NCI-H1092 treated with DMSO at 0.1 percent for 48 hours (cell line): ENCODE data around the gene OR6B3.
"Not testable (repeated sequence)": the region's sequence is repeated elsewhere in the genome, so short reads cannot be mapped to it uniquely, and the experiment has no call there.

Source experiments
- DNase-seq: peaks from one replicate; lab custom pipeline; 2025; lab: John Stamatoyannopoulos, UW

The OR6B3 gene

DNA sequence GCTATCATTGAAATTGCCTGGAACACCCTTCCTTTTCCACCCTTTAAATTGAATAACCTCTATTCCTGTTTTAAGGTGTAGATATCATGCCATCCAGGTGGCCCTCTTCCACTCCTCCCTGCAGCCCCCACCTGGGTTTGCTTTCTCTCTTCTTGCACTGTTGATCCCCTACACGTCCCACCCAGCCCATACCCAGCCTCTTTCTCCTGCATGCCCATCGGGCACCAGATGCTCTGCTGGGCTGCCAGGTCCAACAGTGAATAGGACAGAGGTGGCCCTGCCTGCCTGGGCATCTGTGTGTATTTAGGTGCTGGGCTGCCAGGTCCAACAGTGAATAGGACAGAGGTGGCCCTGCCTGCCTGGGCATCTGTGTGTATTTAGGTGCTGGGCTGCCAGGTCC lies 9.2 kb downstream of the OR6B3 start:
- DNase-seq: not testable (repeated sequence)

DNA sequence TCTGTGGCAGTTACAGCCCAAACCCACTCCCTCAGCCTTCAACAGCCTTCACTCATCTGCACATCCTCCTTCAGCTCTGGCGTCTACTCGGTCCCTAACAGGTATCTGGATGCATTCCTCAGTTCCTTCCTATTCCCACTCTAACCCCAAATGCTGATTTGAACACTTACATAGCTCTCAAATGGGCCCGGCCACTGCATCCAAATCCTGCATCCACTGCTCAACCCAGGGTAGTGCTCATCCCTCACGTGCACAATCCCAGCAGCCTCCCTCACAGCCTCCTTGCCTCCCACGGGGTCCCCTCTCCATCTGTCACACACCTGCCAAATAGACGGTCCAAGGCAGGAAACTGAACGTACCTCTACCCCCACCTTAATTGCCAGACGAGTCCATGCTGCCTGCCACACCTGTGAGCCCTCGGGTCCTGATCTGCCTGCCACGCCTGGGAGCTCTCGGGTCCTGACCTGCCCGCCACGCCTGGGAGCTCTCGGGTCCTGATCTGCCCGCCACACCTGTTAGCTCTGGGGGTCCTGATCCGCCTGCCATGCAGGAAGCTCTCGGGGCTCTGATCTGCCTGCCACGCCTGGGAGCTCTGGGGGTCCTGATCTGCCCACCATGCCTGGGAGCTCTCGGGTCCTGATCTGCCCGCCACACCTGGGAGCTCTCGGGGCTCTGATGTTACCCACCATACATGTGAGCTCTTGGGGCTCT lies 9.9 kb downstream of the OR6B3 start:
- DNase-seq: no peak

DNA sequence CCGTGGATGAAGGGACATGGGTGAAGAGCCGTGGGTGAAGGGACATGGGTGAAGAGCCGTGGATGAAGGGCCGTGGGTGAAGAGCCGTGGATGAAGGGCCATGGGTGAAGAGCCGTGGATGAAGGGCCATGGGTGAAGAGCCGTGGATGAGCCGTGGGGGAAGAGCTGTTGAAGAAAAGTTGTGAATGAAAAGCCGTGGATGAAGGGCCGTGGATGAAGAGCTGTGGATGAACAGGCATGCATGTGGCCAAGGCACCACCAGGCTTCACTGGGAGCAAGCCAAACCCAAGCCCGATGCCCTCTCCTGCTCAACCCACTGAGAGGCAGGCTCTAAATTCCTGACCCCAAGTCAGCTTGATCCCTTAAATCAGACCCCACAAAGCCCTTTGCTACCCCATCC lies 10.6 kb downstream of the OR6B3 start:
- DNase-seq: no peak

DNA sequence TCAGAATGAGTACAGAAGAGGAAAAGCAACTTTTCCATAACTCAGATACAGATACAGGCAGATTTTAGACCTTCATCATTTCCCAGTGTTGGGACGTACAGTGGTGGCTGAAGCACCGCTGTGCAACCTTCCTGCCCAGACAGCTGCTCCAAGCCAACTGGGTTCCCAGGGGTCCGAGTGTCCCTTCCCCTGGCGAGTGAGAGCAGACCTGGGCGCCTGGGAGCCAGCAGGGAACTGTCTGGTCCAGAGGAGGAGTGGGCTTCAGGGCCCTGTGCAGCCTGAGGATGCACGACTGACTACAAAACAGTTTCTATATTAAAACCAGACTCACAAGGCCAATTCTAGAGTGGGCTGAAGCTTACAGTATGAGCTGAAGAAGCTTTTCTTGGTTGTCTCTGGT lies 12.0 kb downstream of the OR6B3 start:
- DNase-seq: no peak

DNA sequence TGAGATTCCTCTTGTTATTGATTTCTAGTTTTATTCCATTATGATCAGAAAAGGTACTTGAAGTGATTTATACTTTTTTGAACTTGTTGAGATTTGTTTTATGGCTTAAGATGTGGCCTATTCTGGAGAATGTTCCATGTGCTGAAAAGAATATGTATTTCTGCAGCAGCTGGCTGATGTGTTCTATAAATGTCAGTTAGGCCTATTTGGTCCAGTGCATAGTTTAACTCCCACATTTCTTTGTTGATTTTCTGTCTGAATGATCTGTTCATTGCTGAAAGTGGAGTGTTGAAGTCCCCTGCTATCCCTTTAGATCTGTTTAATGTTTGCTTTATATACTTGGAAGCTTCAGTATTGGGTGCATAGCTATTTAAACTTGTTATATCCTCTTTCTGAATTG lies 16.0 kb downstream of the OR6B3 start:
- no peak for DNase-seq

DNA sequence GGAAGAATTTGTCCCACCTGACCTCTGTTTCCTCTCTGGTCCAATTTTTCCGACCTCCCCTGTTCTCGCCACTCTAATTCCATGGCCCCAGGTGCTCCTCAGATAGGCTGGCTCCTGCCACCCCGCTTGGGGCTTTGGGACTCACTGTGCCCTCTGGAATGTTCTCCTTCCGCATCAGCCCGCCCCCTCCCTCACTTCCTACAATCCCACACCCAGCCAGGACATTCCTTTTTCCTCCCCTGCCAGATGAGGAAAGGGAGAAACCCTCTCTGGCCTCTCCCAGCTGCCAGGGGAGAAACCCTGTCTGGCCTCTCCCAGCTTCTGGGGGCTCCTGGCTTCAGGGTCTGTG lies 20.0 kb downstream of the OR6B3 start:
- no peak for DNase-seq

DNA sequence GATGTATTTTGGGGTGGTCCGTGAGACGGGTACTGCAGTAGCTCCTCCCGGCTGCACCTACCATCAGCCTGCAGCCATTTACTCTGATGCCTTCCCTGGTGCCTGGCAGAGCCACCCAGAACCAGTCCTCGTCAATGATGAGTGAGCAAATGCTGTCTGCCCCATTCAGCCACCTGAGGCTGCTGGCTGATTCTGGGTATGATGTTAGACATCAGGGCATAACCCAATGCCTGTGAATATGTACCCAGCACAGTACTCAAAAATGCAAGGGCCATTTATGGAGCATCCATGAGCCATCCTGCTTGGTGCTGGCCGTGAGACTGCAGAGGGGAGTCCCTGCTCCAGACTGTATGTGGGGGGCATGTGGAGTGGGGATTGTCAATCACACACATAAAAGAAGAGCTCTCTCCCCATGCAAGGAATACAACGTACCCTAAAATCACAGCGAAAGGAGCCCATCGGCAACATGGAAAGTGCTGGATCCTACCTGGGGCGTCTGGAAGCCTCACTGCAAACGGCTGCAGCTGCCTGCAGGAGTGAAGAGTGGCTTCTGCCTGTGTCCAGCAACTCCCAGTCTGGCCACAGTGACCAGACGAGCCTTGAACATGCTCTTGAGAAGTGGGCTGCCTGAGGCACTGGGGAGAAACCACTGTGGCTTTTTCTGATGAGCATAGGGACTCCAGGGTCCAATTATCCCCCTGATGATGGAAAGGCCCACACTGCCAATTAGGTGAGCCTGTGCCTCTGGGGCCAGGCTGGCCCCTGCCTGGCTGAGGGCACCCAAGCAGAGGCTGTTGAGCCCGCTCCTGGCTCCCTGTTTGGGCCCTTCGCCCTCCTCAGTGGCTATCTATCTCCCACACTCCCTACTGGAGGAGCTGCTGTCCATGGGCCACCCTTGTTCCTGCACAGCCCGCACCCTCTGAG lies 20.7 kb downstream of the OR6B3 start:
- DNase-seq: no peak

DNA sequence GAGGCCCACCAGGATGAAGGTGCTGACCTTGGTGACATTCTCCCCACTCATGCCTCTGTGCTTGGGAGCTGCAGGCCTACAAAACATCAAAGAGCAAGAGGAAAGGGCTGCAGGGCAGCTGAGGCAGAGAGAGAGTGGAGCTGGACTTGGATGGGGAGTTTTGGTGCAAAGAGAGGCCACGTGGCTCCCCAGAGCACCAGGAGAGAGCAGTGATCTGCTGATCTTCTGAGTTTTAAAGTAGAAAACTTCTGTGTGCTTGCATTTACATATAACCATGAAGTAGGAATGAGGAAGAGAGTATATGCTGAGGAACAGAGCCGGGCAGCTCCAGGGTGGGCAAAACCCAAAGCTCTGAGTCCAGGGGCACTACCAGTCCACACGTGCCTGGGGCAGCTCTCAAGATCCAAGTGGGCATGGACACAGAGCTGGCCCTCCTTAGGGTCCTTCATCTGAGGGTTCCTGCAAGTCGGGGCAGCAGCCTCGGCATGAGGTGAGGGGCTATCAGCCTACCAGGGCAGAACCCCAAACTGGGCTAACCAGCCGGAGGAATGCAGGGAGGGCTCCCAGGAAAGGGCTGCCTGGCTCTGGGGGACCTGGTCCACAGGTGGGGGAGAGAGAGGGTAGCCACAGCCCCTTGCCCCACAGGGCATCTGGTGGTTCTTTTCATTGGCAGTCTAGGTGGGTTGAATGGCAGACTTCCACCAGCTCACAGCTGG lies 22.8 kb downstream of the OR6B3 start, which contains the start of gene OR6B2:
TSS of gene OR6B2 (minus strand) at position 51 of the 716 bp plus-strand sequence. CDS start at position 51, 0 bp downstream.
- DNase-seq: no peak

DNA sequence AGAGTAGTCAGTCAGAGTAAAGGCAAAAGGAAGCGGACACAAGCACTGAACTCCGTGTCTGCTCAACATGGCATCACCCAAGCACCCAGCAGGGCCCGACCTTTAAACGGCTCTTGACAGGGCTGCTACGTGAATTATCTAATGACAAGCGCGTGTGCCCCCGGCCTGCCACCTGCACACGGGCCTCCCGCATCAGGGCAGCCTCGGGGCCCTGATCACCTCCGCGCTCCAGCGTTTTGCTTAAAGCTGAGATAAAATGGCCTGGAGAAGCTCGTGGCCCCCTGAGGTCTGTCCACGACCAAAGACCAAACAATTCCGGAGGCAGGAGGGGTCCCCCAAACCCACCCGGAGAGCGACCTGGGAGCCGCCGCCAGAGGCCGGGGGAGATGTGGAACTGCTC lies 28.6 kb downstream of the OR6B3 start:
- DNase-seq: no peak

DNA sequence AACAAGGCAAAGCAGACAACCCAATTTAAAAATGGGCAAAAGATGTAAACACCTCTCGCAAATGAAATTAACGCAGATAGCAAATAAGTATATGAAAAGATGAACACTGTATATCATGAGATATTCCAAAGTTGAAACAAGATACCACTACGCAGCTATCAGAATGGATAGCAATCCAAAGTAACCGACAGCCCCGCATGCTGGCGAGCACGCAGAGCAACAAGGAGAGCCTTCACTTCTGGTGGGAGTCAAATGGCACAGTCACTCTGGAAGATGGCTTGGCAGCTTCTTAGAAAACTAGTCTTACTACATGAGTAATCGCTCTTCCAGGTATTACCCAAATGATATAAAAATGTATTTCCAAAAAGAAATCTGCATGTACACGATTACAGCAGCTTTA lies 29.5 kb downstream of the OR6B3 start:
- no peak for DNase-seq

DNA sequence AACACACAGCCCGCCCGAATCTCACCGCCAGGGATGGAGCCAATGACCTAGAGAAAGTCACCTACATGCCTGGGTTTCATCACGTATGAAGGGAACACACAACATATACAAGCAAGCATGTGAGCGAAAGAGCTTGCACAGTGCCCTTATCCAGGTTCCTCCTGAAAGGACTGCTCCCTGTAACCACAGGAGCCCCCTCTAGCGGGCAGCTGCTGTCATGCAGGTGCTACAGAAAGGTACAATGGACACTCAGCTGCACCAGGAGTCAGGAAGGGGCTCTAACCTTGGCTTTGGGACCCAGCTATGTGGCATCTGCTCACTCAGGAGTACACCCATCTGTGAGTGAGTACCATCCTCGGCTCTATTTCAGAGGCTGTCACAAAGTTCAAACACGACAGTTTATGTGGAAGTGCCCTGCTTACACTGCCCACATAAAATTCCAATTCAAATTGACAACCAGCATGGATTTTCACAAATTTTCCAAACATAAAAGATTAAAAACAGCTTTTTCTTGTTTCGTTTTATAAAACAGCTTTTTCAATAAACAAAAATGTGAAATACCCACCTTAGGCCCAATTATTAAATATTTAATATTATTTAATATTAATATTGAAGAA lies 31.7 kb downstream of the OR6B3 start:
- peak; percentile 0 for DNase-seq

DNA sequence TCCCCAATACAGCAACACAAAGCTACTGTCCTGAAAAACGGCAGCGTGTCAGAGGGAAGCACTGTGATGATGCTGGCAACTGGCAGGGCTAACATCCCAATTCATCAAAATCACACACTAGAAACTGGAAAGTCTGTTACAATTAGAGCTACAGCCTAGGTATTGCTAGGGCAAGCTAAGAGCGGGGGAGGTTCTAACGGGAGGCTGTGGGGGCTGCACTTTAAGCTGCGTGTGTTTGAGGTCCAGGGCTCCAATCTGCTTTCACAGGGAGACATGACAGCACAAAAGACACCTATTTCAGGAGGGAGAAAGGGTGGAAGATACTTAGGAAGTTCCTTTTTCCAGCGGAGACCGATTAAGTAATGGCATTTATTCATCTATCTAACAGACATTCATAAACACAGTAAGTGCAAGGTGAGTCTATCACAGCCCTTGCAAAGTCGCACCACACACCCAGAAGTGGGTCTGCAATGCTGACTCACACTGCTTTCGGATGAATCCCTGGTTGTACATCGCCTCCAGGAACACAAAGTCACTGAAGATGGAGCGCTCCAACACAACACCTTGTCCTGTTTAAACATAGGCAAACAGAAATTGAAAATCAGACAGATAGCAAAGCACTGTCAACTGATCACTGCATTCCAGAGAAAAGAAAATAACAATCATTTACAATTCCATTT lies 35.1 kb downstream of the OR6B3 start:
- DNase-seq: no peak

DNA sequence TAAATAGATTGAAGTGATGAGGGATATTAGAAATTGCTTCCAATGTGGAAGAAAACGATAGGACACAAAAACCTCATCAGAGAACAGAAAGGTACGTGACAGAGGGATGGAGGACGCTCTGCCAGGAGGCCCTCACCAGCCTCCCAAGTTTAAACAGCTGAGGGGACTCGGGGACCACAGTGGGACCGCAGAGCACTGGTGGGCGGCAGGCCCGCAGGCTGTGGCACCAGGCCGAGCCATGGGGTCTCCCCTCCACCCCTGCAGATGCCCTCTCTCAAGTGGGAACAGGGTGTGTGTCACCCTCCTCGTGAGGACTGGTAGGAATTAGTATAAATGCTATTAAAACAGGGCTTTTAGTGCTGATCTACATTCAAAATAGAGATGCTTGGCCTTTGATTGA lies 39.0 kb downstream of the OR6B3 start:
- DNase-seq: no peak

DNA sequence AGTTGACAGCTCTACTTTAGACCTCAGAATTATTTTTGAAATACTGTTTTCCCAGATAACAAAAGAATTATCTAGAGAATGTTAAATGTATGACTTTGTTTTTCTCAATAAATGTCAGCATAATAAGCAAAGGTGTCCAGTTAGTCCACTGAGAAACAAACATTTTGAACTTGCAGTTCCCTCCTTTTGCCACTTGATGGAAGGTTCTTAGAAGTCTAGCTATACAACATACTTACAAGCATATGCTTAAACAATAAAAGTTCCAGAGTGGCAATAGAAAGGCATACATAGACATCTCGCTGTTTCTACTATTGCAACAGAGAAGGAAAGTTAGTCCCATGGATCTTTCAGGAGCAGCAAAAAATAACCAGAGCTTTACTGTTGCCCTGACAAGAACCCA lies 40.0 kb downstream of the OR6B3 start:
- DNase-seq: no peak

DNA sequence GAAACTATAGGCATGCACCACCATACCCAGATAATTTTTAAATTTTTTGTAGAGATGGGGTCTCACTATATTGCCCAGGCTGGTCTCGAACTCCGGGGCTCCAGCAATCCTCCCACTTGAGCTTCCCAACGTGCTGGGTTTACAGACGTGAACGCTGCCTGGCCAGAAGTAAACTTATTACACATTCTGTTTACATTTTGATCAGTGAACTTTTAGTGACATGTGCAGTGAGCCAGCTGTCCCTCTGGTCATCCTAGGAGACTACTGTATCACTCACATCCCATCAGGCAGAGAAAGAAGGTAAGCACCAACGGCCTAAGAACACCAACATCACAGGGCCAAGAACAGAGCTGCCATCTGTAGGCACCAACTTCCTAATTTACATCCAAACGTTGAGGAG lies 50.3 kb downstream of the OR6B3 start:
- DNase-seq: no peak

DNA sequence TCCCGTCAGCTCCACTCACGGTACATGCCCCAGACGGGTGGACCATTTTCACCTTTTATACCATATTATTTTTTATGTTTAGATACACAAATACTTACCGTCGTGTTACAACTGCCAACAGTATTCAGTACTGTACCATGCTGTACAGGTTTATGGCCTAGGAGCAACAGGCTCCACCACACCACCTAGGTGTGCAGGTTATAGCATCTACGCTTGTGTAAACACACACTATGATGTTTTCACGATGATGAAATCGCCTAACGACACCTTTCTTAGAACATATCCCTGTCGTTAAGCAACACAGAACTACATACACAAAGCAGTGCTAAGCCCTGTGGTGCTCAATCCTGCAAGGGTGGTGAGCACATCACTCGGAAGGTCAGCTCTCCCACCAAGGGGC lies 52.6 kb downstream of the OR6B3 start:
- DNase-seq: no peak

DNA sequence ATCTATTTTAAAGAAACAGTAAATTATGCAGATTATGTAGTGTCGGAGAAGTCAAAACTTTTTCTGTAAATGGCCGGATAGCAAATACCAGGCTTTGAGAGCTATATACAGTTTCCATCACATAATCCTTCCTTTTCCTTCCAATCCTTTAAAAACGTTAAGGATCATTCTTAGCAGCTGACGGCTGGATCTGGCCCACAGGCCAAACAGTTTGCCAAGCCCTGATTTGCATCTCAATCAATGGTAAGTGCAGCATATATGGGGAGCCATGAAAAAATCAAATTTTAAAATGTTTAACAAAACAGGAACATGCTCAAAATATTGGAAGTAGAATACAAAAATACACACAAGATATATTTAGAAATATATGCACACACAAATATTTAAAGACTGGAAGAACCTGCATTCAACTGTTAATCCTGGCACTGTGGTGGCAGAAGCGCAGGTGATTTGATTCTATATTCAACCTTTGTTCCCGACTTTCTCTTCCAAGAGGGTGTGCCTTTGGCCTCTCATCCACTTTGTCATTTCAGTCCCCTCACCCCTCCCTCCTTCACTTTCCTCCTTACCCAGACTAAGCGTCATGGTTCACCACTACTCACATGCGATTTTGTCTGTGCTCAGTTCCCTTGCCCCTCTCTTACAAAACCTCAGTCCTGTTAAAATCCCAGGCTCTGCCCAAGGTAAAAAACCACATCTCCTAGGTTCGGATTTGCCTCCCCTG lies 55.5 kb downstream of the OR6B3 start:
- DNase-seq: no peak
